Measurements from ENCODE around the gene DOCK1.
"Not testable (repeated sequence)": the region's sequence is repeated elsewhere in the genome, so short reads cannot be mapped to it uniquely, and the experiment has no call there.

Gene DOCK1

GRCh38 chr10:126937026-126937425 lies 31.8 kb downstream of the DOCK1 start:
- H3K36me3 ChIP-seq (ENCODE audit: control insufficient read depth, insufficient read depth, low read length) = no peaks in the 10 kb centered on the region
- H3K4me3 ChIP-seq (ENCODE audit: low read depth, low read length) = no peak overlapping the region
- no peaks in the 10 kb centered on the region for H3K9me3 ChIP-seq (ENCODE audit: control insufficient read depth, low read length)
- H3K79me2 ChIP-seq = peaks cover 19% of the 10 kb centered on the region
- no peaks in the 10 kb centered on the region for H3K4me1 ChIP-seq
- no peak overlapping the region for H3K9ac ChIP-seq
- H3K4me2 ChIP-seq (ENCODE audit: low read length) = no peak overlapping the region
- no peak overlapping the region for H3K27ac ChIP-seq
- H2AFZ ChIP-seq = no peak overlapping the region
- no peak for TF ChIP-seq CTCF (IDR thresholded peaks at IDR 0.05)
- H3K27me3 ChIP-seq (ENCODE audit: control insufficient read depth, insufficient read depth, low read length) = no peaks in the 10 kb centered on the region

- H3K4me3 ChIP-seq (ENCODE audit: low read depth, low read length); H3K27me3 ChIP-seq (ENCODE audit: control insufficient read depth, insufficient read depth, low read length); H3K4me2 ChIP-seq (ENCODE audit: low read length); H3K27ac ChIP-seq; H3K36me3 ChIP-seq (ENCODE audit: control insufficient read depth, insufficient read depth, low read length); H3K4me1 ChIP-seq; H3K9ac ChIP-seq; H3K9me3 ChIP-seq (ENCODE audit: control insufficient read depth, low read length); H2AFZ ChIP-seq: not testable (repeated sequence)
- H3K79me2 ChIP-seq = peaks cover 24% of the 10 kb centered on the region
Observed at GRCh38 chr10:126938121-126938520, 32.9 kb downstream of the DOCK1 start.

- no peak overlapping the region for H3K9ac ChIP-seq
- TF ChIP-seq CTCF (IDR thresholded peaks at IDR 0.05) = no peak
- no peak overlapping the region for H3K4me2 ChIP-seq (ENCODE audit: low read length)
- no peaks in the 10 kb centered on the region for H3K36me3 ChIP-seq (ENCODE audit: control insufficient read depth, insufficient read depth, low read length)
- no peaks in the 10 kb centered on the region for H3K4me1 ChIP-seq
- no peak overlapping the region for H3K27ac ChIP-seq
- H3K9me3 ChIP-seq (ENCODE audit: control insufficient read depth, low read length) = no peaks in the 10 kb centered on the region
- peaks cover 32% of the 10 kb centered on the region for H3K79me2 ChIP-seq
- H3K27me3 ChIP-seq (ENCODE audit: control insufficient read depth, insufficient read depth, low read length) = no peaks in the 10 kb centered on the region
- H2AFZ ChIP-seq = no peak overlapping the region
- no peak overlapping the region for H3K4me3 ChIP-seq (ENCODE audit: low read depth, low read length)
Observed at GRCh38 chr10:126939706-126940105, 34.5 kb downstream of the DOCK1 start.

- Histone ChIP-seq H3K36me3 (ENCODE audit: control insufficient read depth, insufficient read depth, low read length) (no peaks in the 10 kb centered on the region), H3K4me3 (ENCODE audit: low read depth, low read length) (no peak overlapping the region), H2AFZ (no peak overlapping the region), H3K27ac (no peak overlapping the region), H3K4me2 (ENCODE audit: low read length) (no peak overlapping the region), H3K9me3 (ENCODE audit: control insufficient read depth, low read length) (no peaks in the 10 kb centered on the region), H3K9ac (no peak overlapping the region), H3K4me1 (no peaks in the 10 kb centered on the region), H3K79me2 (peaks cover 34% of the 10 kb centered on the region), H3K27me3 (ENCODE audit: control insufficient read depth, insufficient read depth, low read length) (no peaks in the 10 kb centered on the region)
- no peak for TF ChIP-seq CTCF (IDR thresholded peaks at IDR 0.05)
Observed at GRCh38 chr10:126940670-126941310, 35.6 kb downstream of the DOCK1 start.

- no peaks in the 10 kb centered on the region for H3K9me3 ChIP-seq (ENCODE audit: control insufficient read depth, low read length)
- no peak overlapping the region for H3K27ac ChIP-seq
- no peak for TF ChIP-seq CTCF (IDR thresholded peaks at IDR 0.05)
- H3K9ac ChIP-seq = no peak overlapping the region
- no peak overlapping the region for H3K4me2 ChIP-seq (ENCODE audit: low read length)
- H3K27me3 ChIP-seq (ENCODE audit: control insufficient read depth, insufficient read depth, low read length) = no peaks in the 10 kb centered on the region
- no peaks in the 10 kb centered on the region for H3K4me1 ChIP-seq
- no peaks in the 10 kb centered on the region for H3K36me3 ChIP-seq (ENCODE audit: control insufficient read depth, insufficient read depth, low read length)
- no peak overlapping the region for H2AFZ ChIP-seq
- H3K79me2 ChIP-seq = peaks cover 42% of the 10 kb centered on the region
- no peak overlapping the region for H3K4me3 ChIP-seq (ENCODE audit: low read depth, low read length)
Observed at GRCh38 chr10:126944191-126944590, 39.0 kb downstream of the DOCK1 start.

Data from parathyroid adenoma (tissue), 2 donors.